ENCODE results near the gene EFCAB7.

- no peak for TF ChIP-seq CTCF (IDR thresholded peaks at IDR 0.05)
- TF ChIP-seq EP300 (IDR thresholded peaks at IDR 0.05), result no peak
- TF ChIP-seq POLR2A (IDR thresholded peaks at IDR 0.05), result no peak
These were observed 34.2 kb downstream of the EFCAB7 start for GRCh38 chr1:63557365-63557987.

Data from ovary (tissue), 3 donors.